Caco-2 (cell line): ENCODE results near the gene SLC6A7. TPM values are rescaled to one million over a fixed set of nuclear protein-coding genes. Genes with fewer than 3 reads are reported as not detected.

Experiments
- BruUV-seq: library from RNA; stranded (reverse); fragments of 400-500 nt; replicated peaks from 2 replicates; lab custom pipeline; 2021; lab: Mats Ljungman, UMichigan
- CTCF ChIA-PET: fragments of 300-600 bp; sonication (Branson Sonifier 250); formaldehyde crosslinking; loops from one replicate; lab custom pipeline; 2022; ENCODE audit warnings: antibody characterized with exemption; lab: Charles Lee
- POLR2A ChIA-PET: fragments of 300-600 bp; sonication (Branson Sonifier 250); formaldehyde crosslinking; loops from one replicate; lab custom pipeline; 2022; ENCODE audit warnings: antibody characterized with exemption; lab: Charles Lee
- DNase-seq, 2 experiments: peaks; one replicate each; pipeline versions ENCODE4 v3.0.0 to v3.0.0-alpha.2; 2020 to 2022
- H3K27me3 ChIP-seq: replicated peaks from 2 replicates; pipeline ENCODE4 v1.6.0; 2011; ENCODE audit warnings: low read length; ENCODE audit not compliant: control insufficient read depth, insufficient read depth
- H3K36me3 ChIP-seq: 2 replicates; pipeline ENCODE4 v1.5.1; 2011; ENCODE audit warnings: low read length; ENCODE audit not compliant: control insufficient read depth, insufficient read depth
- H3K4me1 ChIP-seq: fragments of 250-450 bp; sonication (Bioruptor Pico); 2 replicates; pipeline ENCODE4 v1.5.1; 2020; ENCODE audit warnings: mild to moderate bottlenecking
- H3K4me3 ChIP-seq: 2 replicates; pipeline ENCODE4 v1.5.1; 2011; ENCODE audit warnings: low read depth, mild to moderate bottlenecking, control low read depth, low read length
- H3K9me3 ChIP-seq: fragments of 250-450 bp; sonication (Bioruptor Pico); 2 replicates; pipeline ENCODE4 v1.5.1; 2020; ENCODE audit warnings: mild to moderate bottlenecking, moderate library complexity
- H3K27ac Mint-ChIP-seq: one replicate; pipeline ENCODE4 v1.8.0; 2022; ENCODE audit warnings: mixed read lengths; ENCODE audit not compliant: unreplicated experiment
- H3K27me3 Mint-ChIP-seq: one replicate; pipeline ENCODE4 v1.8.0; 2022; ENCODE audit warnings: mixed read lengths; ENCODE audit not compliant: insufficient read depth, unreplicated experiment
- H3K36me3 Mint-ChIP-seq: one replicate; pipeline ENCODE4 v1.8.0; 2022; ENCODE audit warnings: mild to moderate bottlenecking, mixed read lengths; ENCODE audit not compliant: insufficient read depth, unreplicated experiment
- H3K4me1 Mint-ChIP-seq: one replicate; pipeline ENCODE4 v1.8.0; 2022; ENCODE audit warnings: low read depth, mixed read lengths; ENCODE audit not compliant: unreplicated experiment
- H3K4me3 Mint-ChIP-seq: one replicate; pipeline ENCODE4 v1.8.0; 2022; ENCODE audit warnings: mild to moderate bottlenecking, moderate library complexity, mixed read lengths; ENCODE audit not compliant: unreplicated experiment
- H3K9me3 Mint-ChIP-seq: one replicate; pipeline ENCODE4 v1.8.0; 2022; ENCODE audit warnings: mixed read lengths; ENCODE audit not compliant: unreplicated experiment
- CTCF ChIP-seq, 2 experiments: fragments of 200-600 bp in 1 of 2; IDR thresholded peaks; 1 replicate in 1 of 2; 2 replicates in 1 of 2; pipeline versions ENCODE4 v1.5.1 to v1.8.0; 2011 to 2022; ENCODE audit warnings: antibody characterized with exemption in 1 of 2, control low read depth in 1 of 2, inconsistent platforms in 1 of 2, low read depth in 1 of 2, low read length in 1 of 2, mild to moderate bottlenecking in 1 of 2, moderate library complexity in 1 of 2; ENCODE audit not compliant: insufficient read depth in 1 of 2, severe bottlenecking in 1 of 2, unreplicated experiment in 1 of 2
- intact Hi-C: fragments of 100-400 bp; cut with micrococcal nuclease; formaldehyde crosslinking; loops from one replicate; pipeline ENCODE4 v1.10.0; 2022; ENCODE audit not compliant: unreplicated experiment
- total RNA-seq: library from RNA; stranded (reverse); gene quantifications from 2 replicates; pipeline ENCODE4 v1.2.3, GENCODE V29; 2022

SLC6A7 gene
- total RNA-seq, 1 experiment from 2014 or later: not detected

GRCh38 chr5:150253416-150254208 lies 63.8 kb downstream of the SLC6A7 start:
- Histone ChIP-seq H3K27me3 (no peaks in the 10 kb centered on the region), H3K4me1 (peaks cover 44% of the 10 kb centered on the region), H3K9me3 (no peaks in the 10 kb centered on the region), H3K4me3 (no peak overlapping the region), H3K36me3 (no peaks in the 10 kb centered on the region; the same call in 1 of the 2 replicates)
- Mint-ChIP-seq H3K27me3 (no peaks in the 10 kb centered on the region), H3K9me3 (no peaks in the 10 kb centered on the region), H3K27ac (no peak overlapping the region), H3K4me3 (no peak overlapping the region), H3K36me3 (no peaks in the 10 kb centered on the region), H3K4me1 (peaks cover 8% of the 10 kb centered on the region)
- no TSS peak for BruUV-seq
- DNase-seq: no peak
- no peak for TF ChIP-seq CTCF (IDR thresholded peaks at IDR 0.05; ENCODE audit: insufficient read depth in 1 of 2, low read depth in 1 of 2, low read length in 1 of 2, severe bottlenecking in 1 of 2, unreplicated experiment in 1 of 2)
- POLR2A ChIA-PET: no interaction called here
- intact Hi-C loops: no loop called here
- CTCF ChIA-PET: interaction anchor here (0.6 kb wide), 1 partner anchor 19 kb away, joined by 3 read pairs; no protein-coding TSS in a partner anchor

- H3K4me3 ChIP-seq: no peak overlapping the region
- Mint-ChIP-seq H3K4me3 (no peak overlapping the region), H3K27ac (no peak overlapping the region), H3K36me3 (no peaks in the 10 kb centered on the region), H3K4me1 (peaks cover 8% of the 10 kb centered on the region), H3K27me3 (no peaks in the 10 kb centered on the region), H3K9me3 (no peaks in the 10 kb centered on the region)
- no peaks in the 10 kb centered on the region for H3K9me3 ChIP-seq
- no peak for TF ChIP-seq CTCF (IDR thresholded peaks at IDR 0.05; ENCODE audit: insufficient read depth in 1 of 2, low read depth in 1 of 2, low read length in 1 of 2, severe bottlenecking in 1 of 2, unreplicated experiment in 1 of 2)
- peaks cover 44% of the 10 kb centered on the region for H3K4me1 ChIP-seq
- CTCF ChIA-PET: interaction anchor here (1.0 to 1.5 kb wide), 4 partner anchors 27 to 40 kb away, joined by 3 to 5 read pairs (median 4); no protein-coding TSS in a partner anchor
- H3K36me3 ChIP-seq: no peaks in the 10 kb centered on the region; the same call in 1 of the 2 replicates
- no peaks in the 10 kb centered on the region for H3K27me3 ChIP-seq
- no peak for DNase-seq
- BruUV-seq: no TSS peak
- intact Hi-C loops: no loop called here
- POLR2A ChIA-PET: no interaction called here
Measured at GRCh38 chr5:150254363-150254762, 64.5 kb downstream of the SLC6A7 start.

GRCh38 chr5:150254774-150255173 lies 64.9 kb downstream of the SLC6A7 start:
- intact Hi-C loops: no loop called here

More at GRCh38 chr5:150254774-150255173, 64.9 kb downstream of the SLC6A7 start:
- Histone ChIP-seq H3K9me3 (no peaks in the 10 kb centered on the region), H3K36me3 (no peaks in the 10 kb centered on the region; the same call in 1 of the 2 replicates), H3K27me3 (no peaks in the 10 kb centered on the region), H3K4me1 (peaks cover 44% of the 10 kb centered on the region), H3K4me3 (no peak overlapping the region)
- BruUV-seq: no TSS peak
- Mint-ChIP-seq H3K4me1 (peaks cover 8% of the 10 kb centered on the region), H3K27ac (no peak overlapping the region), H3K36me3 (no peaks in the 10 kb centered on the region), H3K4me3 (no peak overlapping the region), H3K27me3 (no peaks in the 10 kb centered on the region), H3K9me3 (no peaks in the 10 kb centered on the region)
- peak in 1 of 2 experiments; percentile 44 for DNase-seq
- no peak for TF ChIP-seq CTCF (IDR thresholded peaks at IDR 0.05; ENCODE audit: insufficient read depth in 1 of 2, low read depth in 1 of 2, low read length in 1 of 2, severe bottlenecking in 1 of 2, unreplicated experiment in 1 of 2)
- ChIA-PET POLR2A (no interaction called here), CTCF (interaction anchor here (1.0 to 1.5 kb wide), 4 partner anchors 27 to 40 kb away, joined by 3 to 5 read pairs (median 4); no protein-coding TSS in a partner anchor)
